AG09319 (cell line): Measurements from ENCODE around the gene SLC22A3.

Experiments
- DNase-seq: peaks from one replicate; pipeline ENCODE4 v3.0.0-alpha.2; 2010; ENCODE audit warnings: low read depth; ENCODE audit errors: extremely low read depth
- CTCF ChIP-seq: IDR thresholded peaks from 2 replicates; pipeline ENCODE4 v1.5.1; 2011; ENCODE audit warnings: low read depth, mild to moderate bottlenecking, inconsistent platforms, low read length, moderate library complexity

Gene SLC22A3

GRCh38 chr6:160374836-160375560 is 26.8 kb downstream of the SLC22A3 start:
- no peak for DNase-seq
- no peak for TF ChIP-seq CTCF

- no peak for TF ChIP-seq CTCF
- DNase-seq: no peak
Measured at GRCh38 chr6:160375561-160375949, 27.4 kb downstream of the SLC22A3 start.

GRCh38 chr6:160376445-160376844 is 28.3 kb downstream of the SLC22A3 start:
- no peak for DNase-seq
- no peak for TF ChIP-seq CTCF

GRCh38 chr6:160378218-160378617 is 30.0 kb downstream of the SLC22A3 start:
- no peak for TF ChIP-seq CTCF
- DNase-seq: no peak

- DNase-seq: no peak
- TF ChIP-seq CTCF: no peak
Measured at GRCh38 chr6:160378882-160379281, 30.7 kb downstream of the SLC22A3 start.

- peak; percentile 18 for DNase-seq
- TF ChIP-seq CTCF: no peak
Measured at GRCh38 chr6:160379466-160379865, 31.3 kb downstream of the SLC22A3 start.

- DNase-seq: no peak
- TF ChIP-seq CTCF: no peak
Measured at GRCh38 chr6:160382946-160383345, 34.8 kb downstream of the SLC22A3 start.
